ENCODE measurements around the gene TBC1D22A.
"Not testable (repeated sequence)": the region's sequence is repeated elsewhere in the genome, so short reads cannot be mapped to it uniquely, and the experiment has no call there.

TBC1D22A gene

DNA sequence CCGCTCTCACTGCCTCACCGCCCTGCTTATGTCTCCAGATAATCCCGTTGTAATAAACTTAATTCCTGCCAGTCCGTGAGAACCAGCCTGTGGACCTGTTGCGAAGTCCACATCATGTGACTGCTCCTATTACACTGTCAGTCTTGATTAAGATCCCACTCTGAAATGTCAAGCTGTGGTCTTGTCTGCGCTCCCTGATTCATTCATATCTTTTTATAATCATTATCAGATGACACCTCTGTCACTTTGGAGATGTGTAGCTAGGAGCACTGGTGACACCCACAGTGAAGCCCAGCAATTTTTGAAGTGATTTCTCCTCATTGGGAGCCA lies 377.3 kb downstream of the TBC1D22A start:
- no peak for DNase-seq (ENCODE audit: low spot score)

- not testable (repeated sequence) for DNase-seq (ENCODE audit: low spot score)
Measured at GRCh38 chr22:47140975-47141374, 378.5 kb downstream of the TBC1D22A start.

DNA sequence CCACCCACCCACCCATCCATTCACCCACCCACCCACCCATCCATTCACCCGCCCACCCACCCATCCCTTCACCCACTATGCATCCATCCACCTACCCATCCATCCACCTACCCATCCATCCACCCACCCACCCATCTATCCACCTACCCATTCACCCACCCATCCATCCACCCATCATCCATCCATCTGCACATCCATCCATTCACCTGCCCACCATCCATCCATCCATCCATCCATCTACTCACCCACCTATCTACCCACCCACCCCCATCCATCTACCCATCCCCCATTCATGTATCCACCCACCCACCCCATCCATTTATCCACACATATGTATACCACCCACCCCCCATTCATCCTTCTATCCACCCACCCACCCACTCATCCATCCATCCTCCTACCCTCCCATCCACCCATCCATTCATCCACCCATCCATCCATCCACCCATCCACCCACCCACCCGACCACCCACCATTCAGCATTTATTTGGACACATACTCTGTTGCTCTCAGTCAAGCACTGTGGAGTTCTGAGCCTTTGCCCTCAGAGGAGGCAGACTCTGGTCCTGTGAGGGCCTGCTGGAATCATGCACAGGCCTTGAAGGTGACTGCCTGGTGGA lies 380.1 kb downstream of the TBC1D22A start:
- DNase-seq (ENCODE audit: low spot score) = no peak

DNA sequence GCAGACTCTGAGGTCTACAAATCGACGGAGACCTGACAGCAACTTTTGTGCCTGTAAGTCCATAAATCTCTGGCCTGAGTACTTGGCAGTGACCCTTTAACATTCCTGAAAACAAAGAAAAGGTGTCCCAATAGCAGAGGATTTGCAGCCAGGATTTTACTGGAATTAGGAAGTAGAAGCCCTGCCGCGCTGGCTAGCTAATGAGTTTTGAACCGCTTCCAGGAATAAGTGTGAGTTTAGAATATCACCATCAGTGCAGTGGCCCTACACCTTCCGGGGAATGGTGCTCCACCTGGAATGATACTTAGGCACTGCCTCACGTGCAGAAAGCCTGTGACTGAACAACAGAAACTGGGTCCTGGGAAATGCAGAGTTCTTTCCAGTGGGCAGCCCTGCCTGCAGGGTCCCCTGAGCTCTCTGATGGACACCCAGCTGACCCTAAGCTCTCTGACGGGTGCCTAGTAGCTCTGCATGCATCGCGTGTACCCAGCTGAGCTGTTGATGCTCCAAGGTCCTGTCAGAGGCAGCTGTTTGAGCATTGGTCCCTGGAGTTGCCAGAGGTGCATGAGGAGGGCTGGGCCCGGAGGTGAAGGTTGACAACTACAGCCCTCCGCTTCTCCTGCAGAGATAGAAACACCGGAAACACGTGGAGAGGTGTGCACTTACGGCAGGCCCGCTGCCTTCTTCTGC lies 380.9 kb downstream of the TBC1D22A start:
- DNase-seq (ENCODE audit: low spot score) = no peak

- DNase-seq (ENCODE audit: low spot score) = no peak
Measured at GRCh38 chr22:47144076-47144765, 381.8 kb downstream of the TBC1D22A start.

GRCh38 chr22:47144791-47145425 lies 382.5 kb downstream of the TBC1D22A start:
- no peak for DNase-seq (ENCODE audit: low spot score)

- no peak for DNase-seq (ENCODE audit: low spot score)
Measured at GRCh38 chr22:47145883-47146282, 383.4 kb downstream of the TBC1D22A start.

DNA sequence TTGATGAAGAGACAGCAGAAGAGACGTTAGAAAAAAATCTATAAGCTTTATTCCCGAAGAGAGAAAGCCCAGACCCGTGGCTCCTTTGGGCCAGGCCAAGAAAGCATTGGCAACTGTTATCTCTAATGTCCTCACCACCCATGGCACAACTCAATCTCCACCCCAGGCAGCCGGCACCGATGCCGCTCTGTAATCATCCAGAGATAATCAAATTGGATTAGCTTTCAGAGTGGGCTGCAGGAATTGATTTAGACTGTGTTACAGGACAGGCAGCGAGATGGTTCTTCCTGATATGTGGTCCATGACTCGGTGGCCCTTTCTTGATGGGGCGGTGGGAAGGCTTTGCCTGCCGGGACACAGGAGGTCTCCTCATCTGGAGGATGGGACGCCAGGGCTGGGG lies 383.9 kb downstream of the TBC1D22A start:
- no peak for DNase-seq (ENCODE audit: low spot score)

- DNase-seq (ENCODE audit: low spot score) = no peak
Measured at GRCh38 chr22:47146941-47147340, 384.5 kb downstream of the TBC1D22A start.

DNA sequence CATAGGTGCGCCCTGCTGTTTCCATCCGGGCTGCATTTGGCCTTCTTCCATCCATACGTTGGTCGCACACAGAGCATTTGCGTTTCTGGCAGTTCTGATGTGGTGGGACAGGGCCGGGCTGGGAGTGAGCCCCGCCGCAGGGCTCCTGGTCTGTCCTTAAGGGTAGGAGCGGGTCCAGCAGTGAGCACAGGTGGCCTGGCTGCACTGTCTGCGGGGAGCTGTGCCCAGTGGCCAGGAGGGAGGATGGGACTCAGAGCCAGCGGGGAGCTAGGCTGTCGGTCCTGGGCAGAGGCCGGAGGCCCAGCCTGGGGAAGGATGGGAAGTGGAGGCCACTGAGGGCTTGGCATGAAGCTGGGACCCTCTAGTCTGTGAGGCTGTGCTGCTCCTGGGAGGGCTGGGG lies 385.1 kb downstream of the TBC1D22A start:
- no peak for DNase-seq (ENCODE audit: low spot score)

DNA sequence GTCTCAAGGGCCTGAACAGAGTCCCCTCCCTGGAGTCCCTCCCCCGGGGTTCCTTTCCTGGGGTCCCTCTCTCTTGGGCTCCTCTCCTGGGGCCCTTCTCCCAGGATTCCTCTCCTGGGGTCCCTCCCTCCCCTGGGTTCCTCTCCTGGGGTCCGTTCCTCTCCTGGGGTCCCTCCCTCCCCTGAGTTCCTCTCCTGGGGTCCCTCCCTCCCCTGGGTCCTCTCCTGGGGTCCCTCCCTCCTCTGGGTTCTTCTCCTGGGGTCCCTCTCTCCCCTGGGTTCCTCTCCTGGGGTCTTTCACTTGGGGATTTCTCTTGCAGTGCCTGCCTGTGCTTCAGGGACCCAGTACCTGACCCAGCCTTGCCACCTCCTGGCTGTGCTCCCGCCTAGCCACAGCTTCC lies 386.1 kb downstream of the TBC1D22A start:
- no peak for DNase-seq (ENCODE audit: low spot score)

DNA sequence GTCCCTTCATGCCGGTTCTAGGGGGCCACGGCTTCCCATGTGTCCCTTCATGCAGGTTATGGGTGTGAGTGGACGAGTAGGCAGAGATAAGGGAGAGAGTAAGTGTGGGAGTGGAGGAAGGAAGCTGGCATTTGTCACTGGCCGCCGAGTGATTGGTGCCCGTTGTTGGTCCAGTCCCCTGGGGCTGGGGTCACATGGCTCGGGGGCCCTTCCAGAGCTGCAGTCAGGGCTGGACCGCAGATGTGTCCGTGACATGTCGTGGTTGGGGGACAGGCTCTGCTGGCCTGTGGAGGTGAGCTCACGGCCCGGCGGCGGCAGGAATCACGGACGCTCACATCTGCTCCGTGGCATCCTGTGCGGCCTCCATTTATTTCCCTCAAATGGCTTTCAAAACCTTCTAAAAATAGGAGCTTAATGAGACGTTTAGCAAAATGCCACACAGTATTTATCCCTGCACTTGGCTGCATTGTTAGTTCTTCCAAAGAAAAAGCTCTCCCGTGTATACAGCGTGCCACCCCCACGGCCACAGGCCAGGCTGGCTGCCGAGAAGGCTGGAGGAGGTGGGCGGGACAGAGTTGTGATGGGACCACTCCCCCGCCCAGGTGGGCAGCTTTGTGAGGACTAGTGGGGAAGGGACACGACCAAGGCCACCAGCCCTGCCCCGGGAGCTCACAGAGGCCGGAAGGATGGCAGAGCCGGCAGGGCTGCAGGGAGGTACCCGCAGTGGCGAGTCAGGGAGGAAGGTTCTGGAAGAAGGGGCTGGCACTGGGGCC lies 386.7 kb downstream of the TBC1D22A start:
- DNase-seq (ENCODE audit: low spot score) = no peak

DNA sequence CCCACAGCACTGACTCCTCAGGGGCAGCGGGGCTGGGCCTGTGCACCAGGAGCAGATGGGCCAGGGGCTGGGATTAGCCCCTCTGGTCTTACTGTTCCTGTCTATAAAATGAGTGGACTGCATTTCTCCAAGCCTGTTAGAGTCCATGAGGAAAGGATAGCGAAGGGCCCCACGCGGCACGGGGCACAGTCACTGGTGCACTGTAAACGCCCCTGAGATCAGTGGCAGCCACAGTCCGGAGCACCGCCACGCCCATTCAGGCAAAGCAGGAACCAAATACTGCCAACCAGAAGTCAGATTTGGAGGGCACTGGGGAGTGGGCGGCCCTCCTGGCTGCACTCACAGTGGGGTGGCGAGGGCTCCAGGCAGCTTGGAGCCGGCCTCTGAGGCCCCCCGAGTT lies 387.5 kb downstream of the TBC1D22A start:
- DNase-seq (ENCODE audit: low spot score) = no peak

- no peak for DNase-seq (ENCODE audit: low spot score)
Measured at GRCh38 chr22:47150426-47150825, 388.0 kb downstream of the TBC1D22A start.

- no peak for DNase-seq (ENCODE audit: low spot score)
Measured at GRCh38 chr22:47151064-47151463, 388.6 kb downstream of the TBC1D22A start.

DNA sequence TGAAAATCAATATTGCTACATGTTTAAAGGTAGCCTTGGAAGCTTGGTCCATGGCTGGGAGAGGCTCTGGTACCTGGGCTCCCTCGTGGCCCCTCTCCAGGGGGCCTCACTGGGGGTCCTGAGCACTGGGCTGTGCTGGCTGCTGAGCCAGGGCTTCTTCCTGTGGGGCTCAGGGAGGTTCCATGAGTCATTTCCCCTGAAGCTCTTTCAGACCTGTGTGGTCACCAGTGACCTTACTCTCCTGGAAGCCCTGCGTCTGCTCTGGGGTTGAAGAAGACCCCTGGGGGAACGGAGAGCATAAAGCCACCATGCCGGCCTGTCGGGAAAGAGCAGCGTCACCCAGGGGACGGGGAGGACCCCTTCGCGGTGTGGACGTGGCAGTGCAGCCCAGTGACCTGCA lies 389.0 kb downstream of the TBC1D22A start:
- DNase-seq (ENCODE audit: low spot score) = no peak

DNA sequence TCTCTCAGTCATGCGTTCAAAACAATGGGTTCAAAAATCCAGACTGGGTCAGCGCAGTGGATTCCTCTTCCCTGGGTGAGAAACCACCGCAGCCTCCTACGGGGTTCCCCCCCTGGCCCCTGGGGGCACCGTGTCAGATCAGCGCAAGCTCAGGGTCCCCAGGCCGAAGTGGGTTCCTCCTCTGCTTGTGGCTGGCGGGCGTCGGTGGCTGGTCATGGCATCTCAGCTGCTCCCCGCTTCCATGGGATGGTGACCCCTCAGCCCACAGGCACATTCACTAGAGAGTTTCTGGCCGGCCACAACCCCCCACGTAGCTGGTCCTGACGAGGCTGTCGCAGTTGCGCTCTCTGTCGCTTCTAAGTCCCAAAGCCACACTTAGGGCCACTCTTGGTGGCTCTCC lies 389.8 kb downstream of the TBC1D22A start:
- DNase-seq (ENCODE audit: low spot score) = no peak

DNA sequence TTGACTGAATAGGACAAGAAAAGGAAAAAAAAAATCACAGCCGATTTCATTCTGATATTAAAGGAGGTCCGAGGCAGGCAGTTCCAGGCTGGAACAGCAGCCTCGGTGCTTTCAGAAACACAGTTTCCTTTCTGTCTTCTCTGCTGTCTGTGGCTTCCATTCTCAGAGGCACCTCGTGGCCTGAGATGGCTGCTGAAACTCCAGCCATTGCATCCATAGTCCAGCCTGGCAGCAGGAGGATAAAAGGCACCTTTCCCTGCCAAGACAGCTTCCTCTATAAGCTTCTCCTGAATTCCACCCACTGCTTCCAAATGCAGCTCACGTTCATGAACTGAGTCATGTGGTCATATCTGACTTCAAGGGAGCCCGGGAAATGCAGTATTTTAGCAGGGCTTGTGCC lies 390.5 kb downstream of the TBC1D22A start:
- DNase-seq (ENCODE audit: low spot score) = no peak

- no peak for DNase-seq (ENCODE audit: low spot score)
Measured at GRCh38 chr22:47153854-47154525, 391.5 kb downstream of the TBC1D22A start.

- no peak for DNase-seq (ENCODE audit: low spot score)
Measured at GRCh38 chr22:47154621-47155081, 392.2 kb downstream of the TBC1D22A start.

DNA sequence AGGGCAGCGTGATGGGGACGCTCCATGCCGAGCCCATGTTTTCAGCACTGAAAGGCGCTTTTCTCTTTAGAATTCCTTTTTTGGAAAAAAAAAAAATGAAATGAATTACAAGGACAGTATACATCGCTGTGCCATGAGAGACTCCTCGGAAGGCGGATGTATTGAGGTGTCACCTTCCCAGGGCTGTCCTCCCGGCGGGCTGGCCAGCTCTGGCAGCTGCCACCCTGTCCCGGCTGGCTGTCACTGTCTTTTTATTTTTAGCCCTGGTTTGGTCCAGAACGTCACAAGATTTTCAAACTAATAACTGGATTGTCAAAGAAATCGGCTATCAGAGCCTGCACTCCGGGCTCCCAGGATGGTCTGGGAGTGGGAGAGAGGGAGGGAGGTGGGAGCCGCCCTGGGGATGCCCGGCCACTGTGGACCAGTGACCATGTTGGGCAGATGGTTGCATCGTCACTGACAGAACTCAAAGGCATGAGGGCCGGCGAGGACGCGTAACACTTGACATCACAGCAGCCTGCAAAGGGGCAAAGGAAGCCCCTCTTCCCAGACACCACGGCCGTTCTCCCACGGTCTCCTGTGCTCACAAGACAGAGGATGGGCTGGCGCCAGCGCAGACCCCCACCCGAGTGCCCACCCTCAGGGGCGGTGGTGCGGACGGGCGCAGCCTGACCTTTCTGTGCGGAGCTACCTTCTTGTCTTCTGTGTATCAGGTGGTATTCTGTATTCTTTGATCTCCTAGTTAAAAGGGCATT lies 392.9 kb downstream of the TBC1D22A start:
- no peak for DNase-seq (ENCODE audit: low spot score)

Measured in CD4-positive, alpha-beta T cell treated with Interleukin-2 at 100 ng/mL for 4 hours (primary cell).